GM19468 (cell line): ENCODE data around the gene THBD.

ENCODE experiments used
- ATAC-seq: cut with Tn5 transposase; IDR thresholded peaks from one replicate; pipeline ENCODE4 v1.9.1; 2021; ENCODE audit warnings: mild to moderate bottlenecking, moderate library complexity, moderate number of reproducible peaks; ENCODE audit not compliant: unreplicated experiment; ENCODE audit errors: extremely low read depth

The THBD gene

GRCh38 chr20:23049201-23050075, at the start of gene THBD:
THBD (minus strand) TSS chr20:23049672; CDS start chr20:23049504, 168 bp downstream.
- no peak for ATAC-seq

GRCh38 chr20:23097636-23098580, 48.4 kb upstream of the THBD start:
- no peak for ATAC-seq

DNA sequence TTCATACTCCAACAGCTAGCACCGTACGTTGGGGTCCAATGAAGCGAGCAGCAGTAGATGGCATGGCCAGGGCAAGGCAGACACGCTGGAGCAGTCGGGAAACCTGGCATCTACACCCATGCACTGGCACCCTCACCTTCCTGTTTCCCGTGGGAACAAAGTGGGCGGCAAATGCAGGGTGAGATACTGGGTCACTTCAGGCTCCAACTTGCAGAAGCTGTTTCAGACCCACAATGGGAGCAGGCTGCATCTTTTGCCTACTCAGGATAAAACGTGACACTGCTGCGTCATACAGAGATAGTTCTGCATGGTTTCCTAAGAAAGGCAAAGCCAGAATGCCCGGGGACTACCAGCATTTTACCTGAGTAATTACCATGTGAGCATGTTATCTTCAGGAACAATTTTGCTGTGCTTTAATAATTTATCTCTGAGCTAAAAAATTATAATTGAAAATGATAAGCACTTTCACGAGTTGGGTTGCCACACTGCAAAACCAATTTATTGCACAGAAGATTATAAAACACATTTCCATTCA, 47.6 kb upstream of the THBD start:
- no peak for ATAC-seq

- no peak for ATAC-seq
Measured at GRCh38 chr20:23096097-23096496, 46.6 kb upstream of the THBD start.

DNA sequence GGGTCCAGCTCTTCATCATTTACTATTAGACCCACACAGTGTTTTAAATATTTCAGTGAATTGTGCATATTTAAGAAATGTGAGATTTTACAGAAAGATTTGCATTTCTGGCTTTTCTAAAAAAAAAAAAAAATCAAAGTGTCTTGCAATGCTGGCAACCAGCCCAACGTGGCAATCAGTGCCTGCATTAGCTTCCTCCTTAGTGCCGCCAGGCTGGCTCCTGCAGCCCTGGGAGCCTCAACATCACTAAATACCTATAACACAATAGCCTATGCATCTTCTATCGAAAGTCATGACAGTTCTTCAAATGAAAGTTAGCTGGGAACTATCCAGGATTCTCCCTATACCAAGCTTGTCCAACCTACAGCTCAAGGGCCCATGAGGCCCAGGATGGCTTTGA, 46.0 kb upstream of the THBD start:
- no peak for ATAC-seq

- no peak for ATAC-seq
Measured at GRCh38 chr20:23094927-23095326, 45.5 kb upstream of the THBD start.

DNA sequence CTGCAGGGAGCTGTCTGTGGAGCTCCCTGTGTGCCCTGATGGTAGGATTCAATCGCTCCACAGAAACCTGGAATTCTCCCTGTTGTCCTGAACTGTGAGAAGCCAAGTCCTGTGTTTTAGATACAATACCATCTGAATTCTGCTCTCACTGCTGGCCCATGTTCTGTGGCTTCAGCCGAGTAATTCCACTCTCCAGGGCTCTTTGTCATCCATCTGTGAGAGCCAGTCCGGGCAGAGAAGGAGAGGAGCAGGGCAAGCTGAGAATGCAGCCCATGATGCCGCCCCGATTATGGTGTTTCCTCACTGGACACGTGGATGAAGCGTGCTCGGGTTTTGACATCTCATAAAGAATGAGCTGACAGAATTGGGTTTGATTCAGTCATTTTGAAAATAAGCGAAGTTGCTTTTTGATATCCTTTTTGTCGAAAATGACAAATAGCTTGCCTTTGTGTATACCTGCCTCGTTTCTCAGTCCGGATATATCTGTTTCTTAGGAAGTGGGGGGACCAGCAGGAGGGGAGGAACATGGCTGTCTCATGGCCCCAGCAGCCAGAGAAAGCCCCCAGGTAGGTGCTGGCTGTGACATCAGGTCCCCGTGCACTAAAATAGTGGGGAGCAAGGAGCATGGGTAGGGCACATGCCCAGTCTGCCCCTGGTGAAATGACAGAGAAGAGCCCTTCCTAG, 44.9 kb upstream of the THBD start:
- ATAC-seq = no peak

DNA sequence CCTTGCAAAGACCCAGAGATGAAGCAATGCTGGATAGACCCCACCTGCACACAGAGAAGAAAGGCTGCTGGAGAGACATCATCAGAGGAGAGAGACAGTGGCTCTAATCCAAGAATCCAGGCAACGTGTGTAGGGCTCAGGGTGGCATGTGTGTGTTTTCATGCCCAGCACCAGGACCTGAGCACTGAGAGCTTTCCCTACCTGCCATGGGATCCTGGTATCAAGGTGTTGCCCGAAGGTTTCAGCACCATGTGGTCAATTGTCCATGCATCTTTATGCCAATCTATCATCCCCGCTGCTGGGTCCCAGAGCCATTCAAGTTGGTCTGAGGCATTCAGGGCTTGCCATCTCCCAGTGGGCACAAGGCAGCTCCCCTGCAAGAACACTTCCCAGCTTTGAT, 44.1 kb upstream of the THBD start:
- ATAC-seq = no peak

- no peak for ATAC-seq
Measured at GRCh38 chr20:23092861-23093495, 43.5 kb upstream of the THBD start.

DNA sequence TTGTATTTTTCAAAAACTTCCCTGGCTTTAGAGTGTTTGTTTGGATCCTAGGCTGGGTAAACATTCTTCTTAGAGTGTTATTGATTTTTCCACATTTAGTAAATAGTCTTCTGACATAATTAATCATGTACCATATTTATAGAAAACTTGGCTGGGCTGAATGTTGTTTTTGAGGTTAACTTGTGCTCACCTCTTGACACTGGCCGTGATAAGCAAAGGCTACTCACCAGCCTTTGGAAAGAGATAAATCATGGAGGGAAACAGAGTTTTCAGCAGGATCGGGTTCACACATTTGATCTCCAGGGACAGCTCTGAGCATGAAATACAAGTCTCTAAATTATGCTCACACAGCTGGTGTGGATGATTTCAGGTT, 42.9 kb upstream of the THBD start:
- ATAC-seq = no peak

- no peak for ATAC-seq
Measured at GRCh38 chr20:23091721-23092383, 42.4 kb upstream of the THBD start.

DNA sequence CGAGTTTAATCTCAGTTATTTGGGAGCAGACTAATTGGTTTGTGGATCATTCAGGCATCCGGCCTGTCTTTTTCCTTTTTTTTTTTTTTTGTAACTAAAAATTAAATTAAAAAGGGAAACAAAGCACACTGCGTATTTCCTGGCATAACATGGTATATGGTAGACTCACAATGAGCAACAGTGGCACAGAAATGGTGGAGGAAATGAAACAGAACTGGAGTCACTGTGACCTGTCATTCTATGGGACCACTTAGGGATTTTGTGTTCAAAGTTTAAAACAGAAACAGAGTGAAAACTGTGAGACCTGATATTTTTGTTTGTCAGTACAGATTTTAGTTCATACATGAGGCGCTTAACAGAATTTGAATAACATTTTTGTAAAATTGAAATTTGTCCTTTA, 41.4 kb upstream of the THBD start:
- ATAC-seq = no peak

- no peak for ATAC-seq
Measured at GRCh38 chr20:23090147-23090546, 40.7 kb upstream of the THBD start.

DNA sequence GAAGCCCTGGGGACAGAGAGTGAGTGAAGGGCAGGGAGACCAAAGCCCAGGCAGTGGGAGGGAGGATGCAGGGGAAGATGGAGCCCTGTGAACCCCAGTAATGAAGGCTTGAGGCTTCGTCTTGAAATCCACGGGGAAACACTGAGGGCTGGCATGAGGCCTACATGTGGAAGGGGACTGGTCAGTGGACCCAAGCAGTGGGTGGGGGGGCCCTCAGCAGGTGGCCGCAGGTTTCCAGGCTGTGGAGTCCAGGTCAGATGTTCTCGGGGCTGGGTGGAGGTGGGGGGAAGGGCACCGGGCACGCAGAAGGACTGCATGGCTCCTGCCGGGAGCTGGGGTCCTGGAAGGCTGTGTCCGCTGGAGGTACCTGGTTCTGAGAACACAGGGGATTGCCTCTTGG, 39.4 kb upstream of the THBD start:
- ATAC-seq = no peak

- no peak for ATAC-seq
Measured at GRCh38 chr20:23087587-23088251, 38.2 kb upstream of the THBD start.

DNA sequence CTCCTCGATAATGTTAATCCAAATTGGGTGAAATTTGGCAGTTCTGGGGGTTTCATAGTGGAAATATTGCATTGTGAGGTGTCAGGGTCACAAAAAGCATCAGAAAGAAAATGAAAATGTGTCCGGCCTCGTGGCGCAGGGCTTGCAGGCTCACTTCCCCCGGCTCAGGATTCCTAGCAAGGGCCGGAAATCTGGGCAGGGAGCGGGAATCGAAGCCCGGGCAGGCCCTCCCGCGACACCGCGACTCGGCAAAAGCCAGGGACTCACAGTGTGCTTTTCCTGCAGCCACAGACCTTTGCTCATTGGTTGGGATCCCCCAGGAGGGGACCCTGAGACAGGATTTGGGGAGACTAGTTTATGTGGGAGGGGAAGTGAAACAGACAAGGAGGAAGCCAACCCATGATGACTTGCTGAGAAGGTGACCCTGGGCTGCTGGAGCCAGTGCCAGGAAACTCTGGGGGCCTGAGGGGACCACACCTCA, 37.5 kb upstream of the THBD start:
- ATAC-seq = no peak

DNA sequence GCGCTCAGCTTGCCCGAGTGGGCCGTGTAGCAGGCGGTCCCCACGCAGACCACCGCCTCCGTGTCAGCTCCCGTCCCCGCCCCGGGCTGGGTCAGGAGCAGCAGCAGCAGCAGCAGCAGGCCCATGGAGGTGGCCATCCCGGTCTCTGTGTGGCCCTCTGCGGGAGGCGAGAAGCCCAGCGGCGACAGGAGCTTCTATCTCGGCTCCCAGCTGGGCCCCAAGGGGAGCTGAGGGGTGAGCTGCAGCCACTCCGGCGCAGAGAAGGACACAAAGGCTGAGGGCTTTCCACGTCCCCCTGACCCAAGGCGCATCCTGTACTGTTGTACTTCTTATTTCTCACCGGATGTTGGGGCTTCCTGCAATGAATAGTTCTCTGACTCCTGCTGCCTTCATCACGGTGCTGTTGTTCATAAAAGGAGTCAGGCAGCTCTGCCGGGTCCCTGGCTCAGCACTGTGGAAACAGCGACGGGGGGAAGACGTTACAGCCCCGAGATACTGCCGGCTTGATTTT, 36.6 kb upstream of the THBD start, which contains the start of gene CD93:
CD93 (minus strand) TSS at position 269 of the 511 bp plus-strand sequence; CDS start at position 137, 132 bp downstream.
- no peak for ATAC-seq

GRCh38 chr20:23085436-23086055, 36.1 kb upstream of the THBD start:
- ATAC-seq = no peak
